ENCODE results near the gene DNASE1L2.
A peak's percentile ranks its signal among the peaks of the same experiment; 100 is the strongest.
"Not testable (repeated sequence)": the region's sequence is repeated elsewhere in the genome, so short reads cannot be mapped to it uniquely, and the experiment has no call there.

Gene DNASE1L2

GRCh38 chr16:2236337-2237101 lies at the start of gene DNASE1L2:
DNASE1L2 (plus strand) TSS chr16:2236444; CDS start chr16:2236817, 373 bp downstream.
- DNase-seq, result peak; percentile 34

GRCh38 chr16:2186505-2186904 lies 49.7 kb upstream of the DNASE1L2 start:
- DNase-seq, result no peak

GRCh38 chr16:2187212-2187611 lies 49.0 kb upstream of the DNASE1L2 start:
- DNase-seq, result no peak

- no peak for DNase-seq
Measured at GRCh38 chr16:2188395-2188794, 47.8 kb upstream of the DNASE1L2 start.

GRCh38 chr16:2189252-2189893 lies 46.9 kb upstream of the DNASE1L2 start:
- DNase-seq, result no peak

GRCh38 chr16:2190002-2190658 lies 46.1 kb upstream of the DNASE1L2 start:
- no peak for DNase-seq

- no peak for DNase-seq
Measured at GRCh38 chr16:2190659-2191445, 45.4 kb upstream of the DNASE1L2 start.

- no peak for DNase-seq
Measured at GRCh38 chr16:2191446-2191706, 44.9 kb upstream of the DNASE1L2 start.

GRCh38 chr16:2194166-2194834 lies 41.9 kb upstream of the DNASE1L2 start:
- peak; percentile 57 for DNase-seq

- peak; percentile 44 for DNase-seq
Measured at GRCh38 chr16:2194852-2195321, 41.4 kb upstream of the DNASE1L2 start.

- DNase-seq, result no peak
Measured at GRCh38 chr16:2195322-2196161, 40.7 kb upstream of the DNASE1L2 start.

GRCh38 chr16:2196162-2196980 lies 39.9 kb upstream of the DNASE1L2 start, which contains the start of gene CASKIN1:
CASKIN1 (minus strand) TSS chr16:2196605; CDS start chr16:2196432, 173 bp downstream.
- DNase-seq, result no peak

GRCh38 chr16:2196981-2197511 lies 39.2 kb upstream of the DNASE1L2 start:
- DNase-seq, result no peak

GRCh38 chr16:2197765-2198164 lies 38.5 kb upstream of the DNASE1L2 start:
- DNase-seq, result no peak

GRCh38 chr16:2198283-2198682 lies 38.0 kb upstream of the DNASE1L2 start:
- DNase-seq, result no peak

GRCh38 chr16:2199095-2199494 lies 37.1 kb upstream of the DNASE1L2 start:
- DNase-seq, result no peak

GRCh38 chr16:2199621-2200139 lies 36.6 kb upstream of the DNASE1L2 start:
- no peak for DNase-seq

GRCh38 chr16:2200313-2200712 lies 35.9 kb upstream of the DNASE1L2 start:
- no peak for DNase-seq

- not testable (repeated sequence) for DNase-seq
Measured at GRCh38 chr16:2203119-2203688, 33.0 kb upstream of the DNASE1L2 start.
